GM21717 (cell line): ENCODE measurements around the gene ANKRD33.
"Not testable (repeated sequence)": the region's sequence is repeated elsewhere in the genome, so short reads cannot be mapped to it uniquely, and the experiment has no call there.

Source experiments
- ATAC-seq: cut with Tn5 transposase; IDR thresholded peaks from one replicate; pipeline ENCODE4 v1.9.1; 2021; ENCODE audit warnings: mild to moderate bottlenecking, moderate library complexity; ENCODE audit not compliant: unreplicated experiment

Gene ANKRD33

GRCh38 chr12:51874486-51874885 is 13.4 kb upstream of the ANKRD33 start:
- ATAC-seq, result no peak

- ATAC-seq, result no peak
Measured at GRCh38 chr12:51879102-51879501, 8.8 kb upstream of the ANKRD33 start.

GRCh38 chr12:51883295-51883694 is 4.6 kb upstream of the ANKRD33 start:
- ATAC-seq, result no peak

GRCh38 chr12:51883998-51884675 is 3.8 kb upstream of the ANKRD33 start:
- ATAC-seq, result no peak

- no peak for ATAC-seq
Measured at GRCh38 chr12:51884676-51885229, 3.1 kb upstream of the ANKRD33 start.

- not testable (repeated sequence) for ATAC-seq
Measured at GRCh38 chr12:51885294-51886020, 2.4 kb upstream of the ANKRD33 start.

- ATAC-seq, result no peak
Measured at GRCh38 chr12:51886021-51886710, 1.7 kb upstream of the ANKRD33 start.

- ATAC-seq, result no peak
Measured at GRCh38 chr12:51888316-51889215, 663 bp downstream of the ANKRD33 start.

GRCh38 chr12:51889216-51890132 is 1.6 kb downstream of the ANKRD33 start:
- ATAC-seq, result no peak

GRCh38 chr12:51890133-51890464 is 2.2 kb downstream of the ANKRD33 start:
- ATAC-seq, result no peak

GRCh38 chr12:51890511-51891171 is 2.7 kb downstream of the ANKRD33 start:
- ATAC-seq, result no peak

GRCh38 chr12:51891843-51892242 is 3.9 kb downstream of the ANKRD33 start:
- ATAC-seq, result no peak

GRCh38 chr12:51893786-51894185 is 5.9 kb downstream of the ANKRD33 start:
- no peak for ATAC-seq

GRCh38 chr12:51895378-51896135 is 7.7 kb downstream of the ANKRD33 start:
- ATAC-seq, result no peak

GRCh38 chr12:51896236-51896635 is 8.3 kb downstream of the ANKRD33 start:
- ATAC-seq, result no peak

GRCh38 chr12:51897181-51897580 is 9.3 kb downstream of the ANKRD33 start:
- no peak for ATAC-seq

GRCh38 chr12:51898506-51898905 is 10.6 kb downstream of the ANKRD33 start:
- ATAC-seq, result no peak

- no peak for ATAC-seq
Measured at GRCh38 chr12:51898937-51899336, 11.0 kb downstream of the ANKRD33 start.
